IPS-20b (cell line): Measurements from ENCODE around the gene RHEX.

Experiments
- H3K27ac ChIP-seq: one replicate; pipeline ENCODE4 v1.5.1; 2013; ENCODE audit warnings: low read length
- H3K27me3 ChIP-seq: 2 replicates; pipeline ENCODE4 v1.6.1; 2013; ENCODE audit warnings: mild to moderate bottlenecking, low read length, inconsistent platforms; ENCODE audit not compliant: insufficient read depth
- H3K36me3 ChIP-seq: 2 replicates; pipeline ENCODE4 v1.6.1; 2013; ENCODE audit warnings: low read depth, mild to moderate bottlenecking, inconsistent platforms, low read length, moderate library complexity; ENCODE audit not compliant: insufficient read depth
- H3K4me1 ChIP-seq: 2 replicates; pipeline ENCODE4 v1.6.1; 2013; ENCODE audit warnings: mild to moderate bottlenecking, control low read depth, inconsistent platforms, low read length, moderate library complexity; ENCODE audit not compliant: insufficient read depth
- H3K4me3 ChIP-seq: 2 replicates; pipeline ENCODE4 v1.5.1; 2013; ENCODE audit warnings: mild to moderate bottlenecking, low read length, inconsistent platforms
- H3K9ac ChIP-seq: 2 replicates; pipeline ENCODE4 v1.6.1; 2013; ENCODE audit warnings: low read depth, mild to moderate bottlenecking, inconsistent platforms, low read length, moderate library complexity
- H3K9me3 ChIP-seq: 2 replicates; pipeline ENCODE4 v1.6.1; 2013; ENCODE audit warnings: mild to moderate bottlenecking, low read depth, low read length, inconsistent platforms; ENCODE audit not compliant: insufficient read depth

Gene RHEX

DNA sequence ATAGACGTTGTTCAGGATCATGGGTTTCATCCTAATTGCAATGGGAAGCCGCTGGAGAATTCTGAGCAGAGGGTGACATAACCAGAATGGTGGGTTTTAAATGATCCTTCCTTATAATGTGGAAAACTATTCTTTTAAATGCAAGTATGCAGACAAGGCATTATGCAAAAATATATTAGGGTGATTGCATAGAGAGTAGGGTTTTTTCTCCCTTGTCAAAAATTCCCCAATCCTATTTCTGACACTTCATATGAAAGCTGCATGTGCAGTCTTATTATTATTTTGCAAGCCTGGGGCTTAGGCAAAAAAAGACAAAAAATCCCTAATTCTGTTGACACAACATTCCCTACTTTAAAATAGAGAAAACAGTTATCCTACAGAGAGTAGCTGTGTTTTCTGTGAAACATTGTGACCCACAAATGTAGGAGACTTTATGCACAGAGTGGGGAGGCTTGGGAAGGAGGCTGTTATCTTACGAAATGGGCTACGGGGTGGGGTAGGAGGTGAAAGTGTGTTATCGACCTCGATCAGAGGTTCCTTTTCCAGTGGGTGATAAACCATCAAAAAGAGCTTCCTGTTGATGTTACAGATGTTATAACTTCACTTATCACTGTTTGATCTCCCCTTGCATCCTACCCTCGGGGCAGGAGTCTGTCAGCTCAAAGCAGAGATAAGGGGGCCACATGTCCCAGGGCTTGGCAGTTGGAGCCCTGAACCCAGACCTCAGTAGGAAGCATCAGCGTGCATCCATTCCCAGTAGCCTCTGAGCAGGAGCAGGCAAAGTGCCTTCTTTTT is 27.2 kb downstream of the RHEX start:
- no peaks in the 10 kb centered on the region for H3K36me3 ChIP-seq
- H3K9ac ChIP-seq, result no peak overlapping the region
- H3K9me3 ChIP-seq, result no peaks in the 10 kb centered on the region
- H3K27ac ChIP-seq, result no peak overlapping the region
- H3K4me1 ChIP-seq, result no peaks in the 10 kb centered on the region; the same call in 1 of the 2 replicates
- H3K4me3 ChIP-seq, result no peak overlapping the region
- H3K27me3 ChIP-seq, result no peaks in the 10 kb centered on the region

DNA sequence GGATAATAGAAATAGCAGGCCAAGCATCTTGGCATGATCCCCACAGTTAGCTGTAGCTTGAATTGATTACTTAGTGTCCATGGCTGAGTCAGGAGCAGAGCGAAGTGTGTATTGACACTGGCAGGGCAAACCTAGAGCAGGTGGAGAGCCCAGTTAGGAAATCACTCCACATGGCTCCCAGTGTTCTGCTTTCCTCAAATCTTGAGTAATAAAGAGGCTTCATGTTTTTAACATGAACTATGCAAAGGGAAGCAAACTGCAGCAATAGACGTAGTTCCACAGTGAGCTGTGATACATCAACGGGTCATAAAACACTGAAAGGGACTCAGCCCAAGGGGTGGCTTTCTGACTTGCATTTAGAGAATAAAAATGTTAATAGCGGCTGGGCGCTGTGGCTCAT is 28.9 kb downstream of the RHEX start:
- H3K9ac ChIP-seq, result no peak overlapping the region
- H3K9me3 ChIP-seq, result no peaks in the 10 kb centered on the region

DNA sequence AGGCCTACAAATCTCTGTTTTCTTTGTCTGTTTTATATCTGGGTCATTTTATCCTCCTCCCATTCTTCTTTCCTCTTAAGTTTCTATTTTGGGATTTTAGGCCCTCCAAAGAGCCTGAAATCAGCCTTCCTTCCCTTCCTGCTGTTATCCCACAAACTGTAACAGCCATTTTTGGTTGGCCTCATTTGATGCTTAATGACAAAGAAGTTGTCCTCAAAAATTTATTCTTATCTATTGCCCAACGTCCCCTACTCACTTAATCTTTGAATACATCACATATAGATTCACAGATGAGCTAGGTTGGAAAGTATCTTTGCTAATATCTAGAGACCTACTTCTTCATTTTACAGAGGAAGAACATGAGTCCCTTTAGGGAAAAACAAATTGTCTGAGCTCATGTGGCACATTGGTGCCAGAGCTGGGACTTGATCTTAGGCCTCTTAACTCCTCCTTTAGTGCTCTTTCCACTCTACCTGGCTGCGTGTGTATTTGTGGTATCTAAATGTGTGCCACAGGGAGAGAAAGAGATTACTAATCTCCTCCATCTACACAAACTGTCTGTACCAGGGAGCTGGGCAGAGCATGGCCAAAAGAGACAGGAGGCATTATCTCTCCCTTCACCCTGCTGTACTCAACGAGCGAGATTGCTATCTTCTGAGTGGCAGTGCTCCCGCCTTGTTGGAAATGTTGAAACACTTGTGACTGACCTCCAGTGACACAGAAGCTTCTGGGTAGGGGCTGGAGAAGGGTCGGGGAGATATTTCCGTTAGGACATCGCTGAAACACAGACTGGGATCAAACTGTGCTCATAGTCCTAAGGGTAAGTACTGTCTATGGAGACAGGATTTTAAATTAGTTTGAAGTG is 30.1 kb downstream of the RHEX start:
- no peaks in the 10 kb centered on the region for H3K4me1 ChIP-seq
- no peak overlapping the region for H3K27ac ChIP-seq
- no peaks in the 10 kb centered on the region for H3K36me3 ChIP-seq
- H3K9me3 ChIP-seq, result no peaks in the 10 kb centered on the region
- H3K9ac ChIP-seq, result no peak overlapping the region
- no peaks in the 10 kb centered on the region for H3K27me3 ChIP-seq
- H3K4me3 ChIP-seq, result no peak overlapping the region

More for the DNA sequence above, 28.9 kb downstream of the RHEX start:
- H3K4me3 ChIP-seq, result no peak overlapping the region
- H3K36me3 ChIP-seq, result no peaks in the 10 kb centered on the region
- H3K27me3 ChIP-seq, result no peaks in the 10 kb centered on the region
- H3K4me1 ChIP-seq, result no peaks in the 10 kb centered on the region
- H3K27ac ChIP-seq, result no peak overlapping the region

DNA sequence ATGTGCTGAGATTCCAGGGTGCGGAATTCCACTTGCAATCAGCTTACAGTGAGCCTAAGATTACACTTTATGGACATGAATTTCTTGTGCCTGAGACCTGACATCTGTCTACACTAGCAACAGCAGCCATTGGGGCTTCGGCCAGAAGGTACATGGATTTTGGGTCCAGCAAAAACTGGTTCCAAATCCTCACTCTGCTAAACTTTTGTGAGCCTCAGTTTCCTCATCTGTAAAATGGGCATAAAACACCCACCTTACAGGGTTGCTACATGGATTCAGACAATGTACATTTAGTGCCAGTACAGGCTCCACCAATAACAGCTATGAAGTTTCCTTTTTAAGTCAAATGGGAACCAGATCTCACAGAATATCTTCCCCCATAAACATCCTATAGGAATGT is 30.8 kb downstream of the RHEX start:
- Histone ChIP-seq H3K4me3 (no peak overlapping the region), H3K9me3 (no peaks in the 10 kb centered on the region), H3K9ac (no peak overlapping the region)

DNA sequence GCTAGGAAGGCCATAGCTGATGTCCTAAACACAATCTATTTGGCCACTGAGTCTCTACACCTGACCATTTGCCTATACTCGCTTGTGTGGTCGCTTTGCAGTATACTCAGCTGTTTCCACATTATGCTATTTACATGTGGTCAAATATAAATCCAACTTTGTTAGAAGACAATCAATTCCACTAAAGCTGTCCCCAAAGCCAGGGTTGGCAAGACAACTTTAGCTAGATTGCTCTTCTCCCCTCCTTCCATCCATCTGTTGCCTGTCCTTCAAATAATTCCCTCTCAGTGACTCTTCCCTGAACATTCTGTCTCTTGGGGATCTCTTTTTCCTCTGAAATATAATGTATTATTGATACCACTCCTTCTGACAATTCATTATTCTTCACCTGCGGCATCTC is 34.1 kb downstream of the RHEX start:
- Histone ChIP-seq H3K9ac (no peak overlapping the region), H3K4me3 (no peak overlapping the region), H3K27ac (no peak overlapping the region), H3K9me3 (no peaks in the 10 kb centered on the region), H3K4me1 (no peaks in the 10 kb centered on the region), H3K36me3 (no peaks in the 10 kb centered on the region), H3K27me3 (no peaks in the 10 kb centered on the region)

More for the DNA sequence above, 30.8 kb downstream of the RHEX start:
- H3K27me3 ChIP-seq, result no peaks in the 10 kb centered on the region
- H3K36me3 ChIP-seq, result no peaks in the 10 kb centered on the region
- no peaks in the 10 kb centered on the region for H3K4me1 ChIP-seq
- no peak overlapping the region for H3K27ac ChIP-seq

DNA sequence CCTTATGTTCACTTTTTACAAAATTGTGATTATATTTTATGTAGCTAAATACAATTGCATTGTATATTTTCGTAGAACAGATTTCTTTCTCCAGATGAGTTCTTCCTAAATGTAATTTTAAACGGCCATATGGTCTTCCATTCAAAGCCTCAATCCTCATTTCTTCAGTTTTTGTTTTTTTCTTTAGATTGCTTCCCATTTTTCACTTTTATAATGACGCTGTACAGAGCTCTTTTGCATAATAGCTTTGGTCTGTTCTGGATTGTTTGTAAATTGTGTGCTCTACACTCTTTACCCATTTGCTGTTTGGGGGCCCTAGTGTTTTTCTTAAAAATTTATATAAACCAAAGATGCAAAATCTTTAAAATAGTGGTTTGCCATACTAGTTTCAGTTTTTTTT is 36.4 kb downstream of the RHEX start:
- no peaks in the 10 kb centered on the region for H3K36me3 ChIP-seq
- no peak overlapping the region for H3K4me3 ChIP-seq
- no peaks in the 10 kb centered on the region for H3K9me3 ChIP-seq
- H3K9ac ChIP-seq, result no peak overlapping the region
- no peaks in the 10 kb centered on the region for H3K4me1 ChIP-seq
- H3K27ac ChIP-seq, result no peak overlapping the region
- H3K27me3 ChIP-seq, result no peaks in the 10 kb centered on the region

DNA sequence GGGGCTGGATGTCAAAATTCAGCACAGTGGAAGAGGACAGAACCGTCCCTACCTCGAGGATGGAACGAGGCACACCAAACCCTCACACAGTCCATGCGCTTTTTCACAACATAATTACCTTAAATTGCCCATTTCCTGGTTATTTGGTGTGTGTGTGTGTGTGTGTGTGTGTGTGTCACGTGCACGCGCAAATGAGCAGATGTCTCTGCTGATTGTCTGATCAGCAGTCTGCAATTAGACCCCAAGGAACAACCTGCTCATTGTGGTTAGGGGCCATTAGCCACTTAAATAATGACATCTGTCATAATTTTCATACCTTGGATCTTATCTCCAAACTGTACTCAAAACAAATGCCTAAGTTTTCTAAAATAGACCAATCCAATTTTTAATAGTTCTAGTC is 41.1 kb downstream of the RHEX start:
- Histone ChIP-seq H3K4me1 (no peaks in the 10 kb centered on the region), H3K4me3 (no peak overlapping the region), H3K27me3 (no peaks in the 10 kb centered on the region), H3K9me3 (no peaks in the 10 kb centered on the region), H3K27ac (no peak overlapping the region), H3K36me3 (no peaks in the 10 kb centered on the region), H3K9ac (no peak overlapping the region)

DNA sequence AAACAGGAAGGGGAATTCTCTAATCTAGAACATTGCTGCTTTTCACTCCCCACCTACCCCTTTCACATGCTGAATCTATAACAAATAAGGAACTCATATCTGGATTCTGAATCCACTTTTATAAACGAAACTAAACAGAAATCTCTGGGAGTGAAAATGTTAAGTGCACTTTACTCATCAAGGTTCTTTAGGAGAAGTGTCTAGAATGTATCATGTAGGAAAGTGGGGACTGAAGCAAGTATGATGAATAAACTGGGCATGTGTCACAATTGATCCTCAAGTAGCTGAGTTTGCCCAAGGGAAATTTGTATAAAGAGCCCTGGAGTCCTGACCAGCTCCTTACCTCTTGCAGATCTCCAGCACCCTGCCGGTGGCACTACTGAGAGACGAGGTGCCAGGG is 44.4 kb downstream of the RHEX start:
- no peaks in the 10 kb centered on the region for H3K36me3 ChIP-seq
- no peaks in the 10 kb centered on the region for H3K27me3 ChIP-seq
- H3K4me3 ChIP-seq, result no peak overlapping the region
- no peaks in the 10 kb centered on the region for H3K4me1 ChIP-seq
- no peak overlapping the region for H3K27ac ChIP-seq
- no peaks in the 10 kb centered on the region for H3K9me3 ChIP-seq
- no peak overlapping the region for H3K9ac ChIP-seq

DNA sequence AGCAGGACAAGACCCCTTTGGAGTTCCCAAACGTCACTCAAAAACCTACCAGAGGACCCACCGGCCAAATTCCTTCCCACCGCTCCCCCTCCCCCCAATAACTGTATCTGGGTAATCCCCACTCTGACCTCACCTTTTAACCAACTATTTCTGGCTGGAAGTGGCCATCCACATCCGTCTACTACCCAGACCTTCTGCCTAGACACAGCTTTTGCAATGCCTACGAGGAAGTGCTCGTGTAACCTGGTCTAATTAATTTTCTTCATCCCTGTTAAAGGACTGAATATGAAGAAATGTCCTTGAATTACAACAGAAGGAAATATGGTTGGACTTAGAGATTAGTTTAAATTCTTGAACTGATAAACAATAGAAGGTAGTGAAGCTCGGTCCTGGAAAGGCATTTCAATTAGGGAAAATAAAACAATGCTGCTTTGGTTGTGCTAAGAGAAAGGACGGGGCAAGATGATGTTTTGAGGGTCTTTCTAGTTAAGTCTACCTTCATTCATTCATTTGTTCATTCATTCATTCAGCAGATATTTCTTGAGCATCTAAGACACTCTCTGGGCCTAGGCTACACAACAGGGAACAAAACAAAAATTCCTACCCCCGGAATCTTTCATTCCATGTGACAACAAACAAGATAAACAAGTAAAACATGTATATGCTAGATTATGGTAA is 45.4 kb downstream of the RHEX start:
- H3K27me3 ChIP-seq, result no peaks in the 10 kb centered on the region
- no peak overlapping the region for H3K27ac ChIP-seq
- no peak overlapping the region for H3K4me3 ChIP-seq
- H3K4me1 ChIP-seq, result no peaks in the 10 kb centered on the region
- no peak overlapping the region for H3K9ac ChIP-seq
- H3K36me3 ChIP-seq, result no peaks in the 10 kb centered on the region
- no peaks in the 10 kb centered on the region for H3K9me3 ChIP-seq

DNA sequence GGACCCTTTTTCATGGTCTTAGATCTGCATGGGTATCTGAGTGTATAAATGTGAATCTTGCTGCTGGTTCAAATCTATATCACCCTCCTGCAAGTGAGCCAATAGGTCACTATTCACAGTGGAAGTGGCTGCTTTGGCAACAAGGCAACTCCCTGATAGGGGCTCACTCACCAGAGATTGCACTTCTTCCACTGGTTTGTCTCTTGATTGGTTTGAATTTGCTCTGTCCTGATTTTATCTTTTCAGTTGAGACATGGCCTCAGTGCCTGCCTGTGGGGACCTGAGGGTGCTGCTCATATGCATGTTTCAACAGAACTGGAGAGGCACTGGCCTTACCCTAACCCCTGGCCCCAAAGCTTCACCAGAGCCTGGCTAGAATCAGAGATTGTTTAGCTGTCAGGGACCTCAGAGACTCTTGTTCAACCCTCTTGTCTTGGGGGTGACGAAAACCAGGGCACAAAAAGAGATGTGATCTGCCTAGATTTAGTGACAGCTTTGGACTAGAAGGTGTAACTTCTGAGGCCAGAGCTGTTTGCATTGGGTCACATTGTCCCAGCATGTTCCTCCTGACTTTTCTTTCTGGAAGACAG is 47.3 kb downstream of the RHEX start:
- no peaks in the 10 kb centered on the region for H3K27me3 ChIP-seq

DNA sequence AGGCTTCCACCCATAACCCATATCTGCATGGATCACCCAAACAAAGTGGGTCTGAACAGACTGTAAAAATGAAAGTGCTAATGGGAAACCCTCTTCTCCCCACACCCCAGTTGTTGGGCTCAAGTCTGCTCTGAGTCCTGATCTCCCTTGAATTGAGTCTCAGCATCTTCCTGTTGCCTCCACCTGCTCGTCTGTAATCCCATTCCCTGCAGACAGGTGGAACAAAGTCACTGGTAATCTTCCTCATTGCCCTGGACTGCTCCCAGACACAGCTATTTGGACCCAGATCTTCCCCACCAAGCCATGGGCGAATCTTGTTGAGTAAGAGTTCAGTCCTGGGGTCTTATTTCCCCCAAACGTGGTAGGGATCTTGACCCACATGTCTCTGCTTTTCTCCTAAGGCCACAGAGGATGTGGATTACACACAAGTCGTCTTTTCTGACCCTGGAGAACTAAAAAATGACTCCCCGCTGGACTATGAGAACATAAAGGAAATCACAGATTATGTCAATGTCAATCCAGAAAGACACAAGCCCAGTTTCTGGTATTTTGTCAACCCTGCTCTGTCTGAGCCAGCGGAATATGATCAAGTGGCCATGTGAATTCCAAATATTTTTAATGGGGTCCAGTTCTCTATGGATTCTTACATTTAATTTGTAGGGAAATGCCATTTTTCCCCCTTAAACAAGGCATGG is 48.5 kb downstream of the RHEX start:
- Histone ChIP-seq H3K27me3 (no peaks in the 10 kb centered on the region), H3K36me3 (no peaks in the 10 kb centered on the region), H3K9me3 (no peaks in the 10 kb centered on the region), H3K27ac (no peak overlapping the region), H3K4me1 (no peaks in the 10 kb centered on the region), H3K4me3 (no peak overlapping the region), H3K9ac (no peak overlapping the region)

More for the DNA sequence above, 47.3 kb downstream of the RHEX start:
- Histone ChIP-seq H3K27ac (no peak overlapping the region), H3K4me3 (no peak overlapping the region), H3K9ac (no peak overlapping the region), H3K4me1 (no peaks in the 10 kb centered on the region), H3K9me3 (no peaks in the 10 kb centered on the region), H3K36me3 (no peaks in the 10 kb centered on the region)
